ENCODE results near the gene HARS2.
"Not testable (repeated sequence)": the region's sequence is repeated elsewhere in the genome, so short reads cannot be mapped to it uniquely, and the experiment has no call there.

HARS2 gene

GRCh38 chr5:140700177-140701144, 9.2 kb downstream of the HARS2 start, which contains the start of gene ZMAT2:
TSS of gene ZMAT2 (plus strand) at chr5:140700447. CDS start at chr5:140700461, 14 bp downstream.
- DNase-seq, result peak; percentile 98

GRCh38 chr5:140707812-140708211, 16.6 kb downstream of the HARS2 start:
- DNase-seq, result no peak

DNA sequence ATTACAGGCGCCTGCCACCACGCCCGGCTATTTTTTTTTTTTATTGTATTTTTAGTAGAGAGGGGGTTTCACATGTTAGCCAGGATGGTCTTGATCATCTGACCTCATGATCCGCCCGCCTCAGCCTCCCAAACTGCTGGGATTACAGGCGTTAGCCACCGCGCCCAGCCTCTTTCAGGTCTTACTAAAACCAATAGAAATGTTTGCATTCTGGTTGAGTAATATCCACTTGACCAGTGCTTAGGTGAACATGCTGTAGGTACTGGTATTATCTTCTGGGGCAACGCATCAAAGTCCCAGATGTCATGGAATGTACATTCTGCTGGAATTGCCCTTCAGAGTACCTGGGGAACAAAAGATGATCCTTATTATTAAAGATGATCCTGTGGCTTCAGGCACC, 17.5 kb downstream of the HARS2 start:
- DNase-seq, result not testable (repeated sequence)

GRCh38 chr5:140710899-140711552, 19.8 kb downstream of the HARS2 start:
- peak; percentile 98 for DNase-seq

- DNase-seq, result no peak
Observed at GRCh38 chr5:140711794-140712193, 20.5 kb downstream of the HARS2 start.

DNA sequence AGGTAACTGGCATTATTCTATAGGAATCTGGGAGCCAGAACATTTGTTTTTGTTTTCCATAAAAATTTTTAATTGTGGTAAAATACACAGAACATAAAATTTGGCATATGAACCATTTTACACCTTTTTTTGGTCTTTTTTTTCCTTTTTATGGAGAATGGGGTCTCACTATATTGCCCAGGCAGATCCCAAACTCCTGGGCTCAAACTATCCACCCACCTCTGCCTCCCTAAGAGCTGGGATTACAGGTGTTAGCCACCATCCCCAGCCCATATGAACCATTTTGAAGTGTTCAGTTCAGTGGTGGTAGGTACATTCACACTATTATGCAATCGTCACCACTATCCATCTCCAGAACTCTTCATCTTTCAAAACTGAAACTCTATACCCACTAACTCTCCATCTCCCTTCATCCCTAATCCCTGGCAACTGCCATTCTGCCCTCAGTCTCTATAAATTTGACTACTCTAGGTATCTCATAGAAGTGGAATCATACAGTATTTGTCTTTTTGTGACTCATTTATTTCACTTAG, 22.4 kb downstream of the HARS2 start:
- no peak for DNase-seq

- not testable (repeated sequence) for DNase-seq
Observed at GRCh38 chr5:140716238-140716637, 25.0 kb downstream of the HARS2 start.

DNA sequence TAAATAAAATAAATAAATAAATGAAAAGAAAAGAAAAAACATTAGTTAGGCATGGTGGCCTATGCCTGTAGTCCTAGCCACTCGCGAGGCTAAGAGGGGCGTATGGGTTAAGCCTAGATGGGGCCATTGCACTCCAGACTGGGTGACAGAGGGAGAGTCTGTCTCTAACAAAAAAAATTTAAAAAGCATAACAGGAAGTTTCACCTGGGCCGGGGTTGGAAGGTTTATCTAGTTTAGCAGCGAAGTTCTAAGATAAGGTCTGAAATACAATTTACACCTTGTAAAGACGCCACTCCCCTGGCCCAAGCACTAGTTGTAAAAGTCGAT, 27.0 kb downstream of the HARS2 start:
- DNase-seq, result no peak

DNA sequence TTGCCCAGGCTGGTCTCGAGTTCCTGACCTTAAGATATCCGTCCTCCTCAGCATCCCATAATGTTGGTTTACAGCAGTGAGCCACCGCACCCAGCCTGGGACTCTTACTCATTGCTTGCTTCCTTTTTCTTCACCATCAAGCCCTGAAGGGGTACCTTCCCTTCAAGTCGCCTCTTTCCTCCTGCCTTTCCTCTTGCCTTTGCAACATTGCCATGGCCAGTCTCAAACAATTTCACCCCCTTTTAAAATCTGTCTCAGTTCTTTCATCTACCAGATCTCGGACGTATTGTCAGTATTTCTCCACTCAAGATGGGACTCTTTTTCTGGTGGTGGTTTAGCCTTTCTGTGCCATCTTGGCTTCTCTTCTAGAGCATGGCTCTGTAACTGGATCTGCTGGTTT, 29.5 kb downstream of the HARS2 start:
- not testable (repeated sequence) for DNase-seq

GRCh38 chr5:140721395-140721794, 30.1 kb downstream of the HARS2 start:
- DNase-seq, result not testable (repeated sequence)

- DNase-seq, result peak; percentile 87
Observed at GRCh38 chr5:140725799-140726471, 34.7 kb downstream of the HARS2 start.

GRCh38 chr5:140733098-140733497, 41.8 kb downstream of the HARS2 start:
- no peak for DNase-seq

- no peak for DNase-seq
Observed at GRCh38 chr5:140734354-140734753, 43.1 kb downstream of the HARS2 start.

- DNase-seq, result no peak
Observed at GRCh38 chr5:140737486-140737885, 46.2 kb downstream of the HARS2 start.

DNA sequence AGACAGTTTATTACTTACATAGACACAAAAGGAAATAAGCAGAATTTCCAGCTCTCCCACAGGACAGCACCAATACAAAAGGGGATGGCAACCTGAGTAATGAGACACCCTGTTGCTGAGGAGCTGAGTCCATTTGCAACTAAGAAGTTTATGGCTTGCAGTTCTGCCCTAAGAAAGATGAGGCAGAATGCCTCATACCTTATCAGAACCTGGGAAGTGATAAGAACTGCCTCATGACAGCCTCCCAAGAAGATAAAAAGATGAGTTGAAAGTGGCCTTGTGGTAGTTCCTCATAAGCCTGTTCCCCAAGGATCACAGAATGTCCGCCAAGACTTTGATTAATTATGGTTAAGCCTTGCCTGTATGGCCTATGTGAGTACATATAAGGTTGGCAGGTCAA, 50.7 kb downstream of the HARS2 start:
- no peak for DNase-seq

All from fibroblast of skin of abdomen (primary cell).